EH (cell line): ENCODE results near the gene PRR19.
A peak's percentile ranks its signal among the peaks of the same experiment; 100 is the strongest.

ENCODE experiments used
- DNase-seq: peaks from one replicate; pipeline ENCODE4 v3.0.0-alpha.2; 2015; ENCODE audit warnings: low read depth

PRR19 gene

GRCh38 chr19:42295831-42296525 is 6.0 kb upstream of the PRR19 start:
- DNase-seq = peak; percentile 68

GRCh38 chr19:42297039-42297438 is 4.9 kb upstream of the PRR19 start:
- DNase-seq = no peak

- no peak for DNase-seq
Observed at GRCh38 chr19:42303101-42303464, 1.2 kb downstream of the PRR19 start.

- DNase-seq = no peak
Observed at GRCh38 chr19:42303876-42304275, 1.9 kb downstream of the PRR19 start.

- DNase-seq = no peak
Observed at GRCh38 chr19:42306646-42307045, 4.7 kb downstream of the PRR19 start.

- no peak for DNase-seq
Observed at GRCh38 chr19:42309686-42310085, 7.8 kb downstream of the PRR19 start.

GRCh38 chr19:42311657-42312056 is 9.7 kb downstream of the PRR19 start:
- peak; percentile 22 for DNase-seq

- no peak for DNase-seq
Observed at GRCh38 chr19:42312370-42312769, 10.4 kb downstream of the PRR19 start.

- peak; percentile 63 for DNase-seq
Observed at GRCh38 chr19:42313096-42313839, 11.3 kb downstream of the PRR19 start, which contains the start of gene TMEM145. TMEM145 (plus strand) TSS chr19:42313309; CDS start chr19:42313377, 68 bp downstream.

GRCh38 chr19:42313840-42314755 is 12.2 kb downstream of the PRR19 start:
- DNase-seq = no peak

GRCh38 chr19:42315024-42315423 is 13.1 kb downstream of the PRR19 start:
- no peak for DNase-seq

GRCh38 chr19:42316223-42317211 is 14.6 kb downstream of the PRR19 start:
- peak; percentile 69 for DNase-seq

- DNase-seq = no peak
Observed at GRCh38 chr19:42317535-42317934, 15.6 kb downstream of the PRR19 start.

- DNase-seq = no peak
Observed at GRCh38 chr19:42322305-42322704, 20.4 kb downstream of the PRR19 start.

- DNase-seq = no peak
Observed at GRCh38 chr19:42323473-42323851, 21.5 kb downstream of the PRR19 start.

- DNase-seq = no peak
Observed at GRCh38 chr19:42323852-42324654, 22.1 kb downstream of the PRR19 start.

- DNase-seq = no peak
Observed at GRCh38 chr19:42324655-42325307, 22.8 kb downstream of the PRR19 start.

- DNase-seq = peak; percentile 99
Observed at GRCh38 chr19:42325308-42325895, 23.5 kb downstream of the PRR19 start, which contains the start of gene MEGF8. MEGF8 (plus strand) TSS chr19:42325635; CDS start chr19:42326244, 609 bp downstream.
